RKO (cell line): ENCODE measurements around the gene SPHK1.

Experiments
- DNase-seq: peaks from one replicate; pipeline ENCODE4 v3.0.0-alpha.2; 2016; ENCODE audit warnings: low spot score

SPHK1 gene

GRCh38 chr17:76384987-76385891, 830 bp downstream of the SPHK1 start:
- DNase-seq: peak; percentile 90

GRCh38 chr17:76385892-76386786, 1.7 kb downstream of the SPHK1 start:
- peak; percentile 89 for DNase-seq

GRCh38 chr17:76386966-76387765, 2.8 kb downstream of the SPHK1 start:
- no peak for DNase-seq

GRCh38 chr17:76388966-76389888, 4.8 kb downstream of the SPHK1 start:
- no peak for DNase-seq

GRCh38 chr17:76390003-76390421, 5.6 kb downstream of the SPHK1 start:
- no peak for DNase-seq

GRCh38 chr17:76391200-76391715, 6.8 kb downstream of the SPHK1 start:
- DNase-seq: no peak

GRCh38 chr17:76394166-76394565, 9.8 kb downstream of the SPHK1 start:
- no peak for DNase-seq

- no peak for DNase-seq
These were observed 11.6 kb downstream of the SPHK1 start for GRCh38 chr17:76395980-76396379.

GRCh38 chr17:76397184-76397583, 12.8 kb downstream of the SPHK1 start:
- no peak for DNase-seq

GRCh38 chr17:76397687-76398522, 13.5 kb downstream of the SPHK1 start:
- DNase-seq: peak; percentile 82

GRCh38 chr17:76398523-76399174, 14.2 kb downstream of the SPHK1 start:
- DNase-seq: no peak

GRCh38 chr17:76399175-76400172, 15.1 kb downstream of the SPHK1 start:
- DNase-seq: no peak

GRCh38 chr17:76402711-76403110, 18.3 kb downstream of the SPHK1 start:
- DNase-seq: no peak

- no peak for DNase-seq
These were observed 19.8 kb downstream of the SPHK1 start for GRCh38 chr17:76404256-76404655.

- no peak for DNase-seq
These were observed 20.7 kb downstream of the SPHK1 start for GRCh38 chr17:76404976-76405563.

GRCh38 chr17:76405607-76405966, 21.2 kb downstream of the SPHK1 start:
- DNase-seq: no peak

GRCh38 chr17:76405967-76406647, 21.7 kb downstream of the SPHK1 start:
- no peak for DNase-seq
